ENCODE data around the gene SKAP2. TPM values are rescaled to one million over a fixed set of nuclear protein-coding genes. Genes with fewer than 3 reads are reported as not detected.
"Not testable (repeated sequence)": the region's sequence is repeated elsewhere in the genome, so short reads cannot be mapped to it uniquely, and the experiment has no call there.

SKAP2 gene
- total RNA-seq, 1 experiment from 2014 or later, result 9.6 TPM

GRCh38 chr7:26841003-26841739, 23.2 kb downstream of the SKAP2 start:
- POLR2A ChIA-PET (ENCODE audit: unreplicated experiment), result interaction anchor here (0.5 kb wide), 1 partner anchor 344 kb away, joined by 3 read pairs; the partner anchor contains the start of gene HOXA11
- H3K4me1 ChIP-seq (ENCODE audit: insufficient read depth, low read length), result no peaks in the 10 kb centered on the region
- H3K4me3 ChIP-seq (ENCODE audit: low read length), result no peak overlapping the region
- H3K79me2 ChIP-seq (ENCODE audit: low read length), result no peaks in the 10 kb centered on the region
- intact Hi-C loops (cut with micrococcal nuclease), result no loop called here
- H3F3A ChIP-seq (ENCODE audit: low read length, unreplicated experiment), result no peaks in the 10 kb centered on the region
- no peaks in the 10 kb centered on the region for H3K9me2 ChIP-seq (replicated peaks; ENCODE audit: low read length)
- no peaks in the 10 kb centered on the region for H3K27me3 ChIP-seq (ENCODE audit: low read length)
- no peak for TF ChIP-seq EZH2phosphoT487 (IDR thresholded peaks at IDR 0.05; ENCODE audit: borderline replicate concordance, low read length)
- no peak for TF ChIP-seq EZH2 (IDR thresholded peaks at IDR 0.05; ENCODE audit: low read length, unreplicated experiment)
- no peak for TF ChIP-seq CTCF (conservative IDR thresholded peaks at IDR 0.05; ENCODE audit: low read depth, low read length)
- no peak overlapping the region for H2AFZ ChIP-seq (ENCODE audit: low read length)
- ATAC-seq, result no peak
- CTCF ChIA-PET, result no interaction called here
- no peak overlapping the region for H3K27ac ChIP-seq (ENCODE audit: low read length)
- no peak for DNase-seq
- H3K9ac ChIP-seq (ENCODE audit: low read length), result no peak overlapping the region
- H3K36me3 ChIP-seq (ENCODE audit: low read depth, low read length), result peaks cover 6% of the 10 kb centered on the region; the same call in 1 of the 2 replicates
- no peaks in the 10 kb centered on the region for H4K20me1 ChIP-seq (ENCODE audit: low read length)
- H3K4me2 ChIP-seq (ENCODE audit: low read length), result no peak overlapping the region
- no peaks in the 10 kb centered on the region for H3K9me3 ChIP-seq (ENCODE audit: low read length)
- BruUV-seq (replicated peaks), result no TSS peak

- DNase-seq; H3K4me1 ChIP-seq (ENCODE audit: insufficient read depth, low read length); H3K9me3 ChIP-seq (ENCODE audit: low read length); H3K36me3 ChIP-seq (ENCODE audit: low read depth, low read length); intact Hi-C loops (cut with micrococcal nuclease); BruUV-seq (replicated peaks); H3K9me2 ChIP-seq (replicated peaks; ENCODE audit: low read length); H3K4me3 ChIP-seq (ENCODE audit: low read length); H3K4me2 ChIP-seq (ENCODE audit: low read length); H2AFZ ChIP-seq (ENCODE audit: low read length); POLR2A ChIA-PET (ENCODE audit: unreplicated experiment); H4K20me1 ChIP-seq (ENCODE audit: low read length); H3F3A ChIP-seq (ENCODE audit: low read length, unreplicated experiment); CTCF ChIA-PET; ATAC-seq; H3K79me2 ChIP-seq (ENCODE audit: low read length); H3K27me3 ChIP-seq (ENCODE audit: low read length); H3K9ac ChIP-seq (ENCODE audit: low read length); H3K27ac ChIP-seq (ENCODE audit: low read length): not testable (repeated sequence)
Measured at GRCh38 chr7:26836793-26837192, 27.6 kb downstream of the SKAP2 start.

- intact Hi-C loops (cut with micrococcal nuclease), result no loop called here
- H3K4me3 ChIP-seq (ENCODE audit: low read length), result no peak overlapping the region
- DNase-seq (no peak), ATAC-seq (no peak)
- H3K9ac ChIP-seq (ENCODE audit: low read length), result no peak overlapping the region
- H2AFZ ChIP-seq (ENCODE audit: low read length), result no peak overlapping the region
- no peaks in the 10 kb centered on the region for H3F3A ChIP-seq (ENCODE audit: low read length, unreplicated experiment)
- H3K27me3 ChIP-seq (ENCODE audit: low read length), result no peaks in the 10 kb centered on the region
- no peaks in the 10 kb centered on the region for H3K4me1 ChIP-seq (ENCODE audit: insufficient read depth, low read length)
- no peak overlapping the region for H3K27ac ChIP-seq (ENCODE audit: low read length)
- TF ChIP-seq EZH2phosphoT487 (IDR thresholded peaks at IDR 0.05; ENCODE audit: borderline replicate concordance, low read length), result no peak
- no peak for TF ChIP-seq EZH2 (IDR thresholded peaks at IDR 0.05; ENCODE audit: low read length, unreplicated experiment)
- no peak for TF ChIP-seq CTCF (conservative IDR thresholded peaks at IDR 0.05; ENCODE audit: low read depth, low read length)
- no peaks in the 10 kb centered on the region for H4K20me1 ChIP-seq (ENCODE audit: low read length)
- no TSS peak for BruUV-seq (replicated peaks)
- no peaks in the 10 kb centered on the region for H3K79me2 ChIP-seq (ENCODE audit: low read length)
- no peak overlapping the region for H3K4me2 ChIP-seq (ENCODE audit: low read length)
- H3K36me3 ChIP-seq (ENCODE audit: low read depth, low read length), result no peaks in the 10 kb centered on the region
- no peaks in the 10 kb centered on the region for H3K9me2 ChIP-seq (replicated peaks; ENCODE audit: low read length)
- ChIA-PET CTCF (no interaction called here), POLR2A (ENCODE audit: unreplicated experiment) (no interaction called here)
- H3K9me3 ChIP-seq (ENCODE audit: low read length), result no peaks in the 10 kb centered on the region
Measured at GRCh38 chr7:26815426-26815825, 49.0 kb downstream of the SKAP2 start.
